ENCODE measurements around the gene MAP4K5.

GRCh38 chr14:50550294-50550693 is 17.9 kb upstream of the MAP4K5 start:
- TF ChIP-seq CTCF (IDR thresholded peaks at IDR 0.05) (no peak), POLR2AphosphoS5 (IDR thresholded peaks at IDR 0.05; ENCODE audit: low read depth, low read length) (no peak)
- TF ChIP-seq, protein P1, sequence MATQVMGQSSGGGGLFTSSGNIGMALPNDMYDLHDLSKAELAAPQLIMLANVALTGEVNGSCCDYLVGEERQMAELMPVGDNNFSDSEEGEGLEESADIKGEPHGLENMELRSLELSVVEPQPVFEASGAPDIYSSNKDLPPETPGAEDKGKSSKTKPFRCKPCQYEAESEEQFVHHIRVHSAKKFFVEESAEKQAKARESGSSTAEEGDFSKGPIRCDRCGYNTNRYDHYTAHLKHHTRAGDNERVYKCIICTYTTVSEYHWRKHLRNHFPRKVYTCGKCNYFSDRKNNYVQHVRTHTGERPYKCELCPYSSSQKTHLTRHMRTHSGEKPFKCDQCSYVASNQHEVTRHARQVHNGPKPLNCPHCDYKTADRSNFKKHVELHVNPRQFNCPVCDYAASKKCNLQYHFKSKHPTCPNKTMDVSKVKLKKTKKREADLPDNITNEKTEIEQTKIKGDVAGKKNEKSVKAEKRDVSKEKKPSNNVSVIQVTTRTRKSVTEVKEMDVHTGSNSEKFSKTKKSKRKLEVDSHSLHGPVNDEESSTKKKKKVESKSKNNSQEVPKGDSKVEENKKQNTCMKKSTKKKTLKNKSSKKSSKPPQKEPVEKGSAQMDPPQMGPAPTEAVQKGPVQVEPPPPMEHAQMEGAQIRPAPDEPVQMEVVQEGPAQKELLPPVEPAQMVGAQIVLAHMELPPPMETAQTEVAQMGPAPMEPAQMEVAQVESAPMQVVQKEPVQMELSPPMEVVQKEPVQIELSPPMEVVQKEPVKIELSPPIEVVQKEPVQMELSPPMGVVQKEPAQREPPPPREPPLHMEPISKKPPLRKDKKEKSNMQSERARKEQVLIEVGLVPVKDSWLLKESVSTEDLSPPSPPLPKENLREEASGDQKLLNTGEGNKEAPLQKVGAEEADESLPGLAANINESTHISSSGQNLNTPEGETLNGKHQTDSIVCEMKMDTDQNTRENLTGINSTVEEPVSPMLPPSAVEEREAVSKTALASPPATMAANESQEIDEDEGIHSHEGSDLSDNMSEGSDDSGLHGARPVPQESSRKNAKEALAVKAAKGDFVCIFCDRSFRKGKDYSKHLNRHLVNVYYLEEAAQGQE (IDR thresholded peaks at IDR 0.05; ENCODE audit: insufficient read depth in 1 of 2, low read depth in 2 of 2, low read length in 1 of 2), result no peak

Measured in Panc1 (cell line).